Esophagus muscularis mucosa (tissue), 3 donors: ENCODE data around the gene SCML1.

Experiments
- CTCF ChIP-seq, 3 experiments: fragments of 200-600 bp in 2 of 3; fragments of 450-650 bp in 1 of 3; sonication (generic) in 2 of 3; IDR thresholded peaks; one replicate each; pipeline ENCODE4 v1.5.1; 2017 to 2019; ENCODE audit warnings: antibody characterized with exemption in 3 of 3, mild to moderate bottlenecking in 2 of 3, moderate library complexity in 1 of 3
- POLR2A ChIP-seq: fragments of 450-650 bp; IDR thresholded peaks from one replicate; pipeline ENCODE4 v1.6.1; 2017; ENCODE audit warnings: antibody characterized with exemption, moderate library complexity, mild to moderate bottlenecking, low read depth

- TF ChIP-seq CTCF (IDR thresholded peaks at IDR 0.05) (no peak), POLR2A (no peak)
These were observed 17.6 kb upstream of the SCML1 start for GRCh38 chrX:17719711-17720110.
